ENCODE results near the gene MAK. TPM values are rescaled to one million over a fixed set of nuclear protein-coding genes. Genes with fewer than 3 reads are reported as not detected.
A peak's percentile ranks its signal among the peaks of the same experiment; 100 is the strongest.

The MAK gene
- polyA plus RNA-seq, 1 donor from 2014 or later = not detected

- Histone ChIP-seq H3K4me3 (ENCODE audit: low read length) (peak overlapping the region; percentile 82), H3K9ac (ENCODE audit: low read length) (peak overlapping the region; percentile 84), H3K27ac (ENCODE audit: low read length) (peak overlapping the region; percentile 79)
Observed at GRCh38 chr6:10746915-10747250, 91.5 kb downstream of the MAK start.

GRCh38 chr6:10745116-10745515, 93.2 kb downstream of the MAK start:
- no peaks in the 10 kb centered on the region for H3K9me2 ChIP-seq (ENCODE audit: insufficient read depth, low read length)
- TF ChIP-seq MXI1 (conservative IDR thresholded peaks at IDR 0.05; ENCODE audit: poor library complexity, severe bottlenecking) (no peak), TAF1 (IDR thresholded peaks at IDR 0.05; ENCODE audit: low read depth) (no peak), POLR2AphosphoS5 (IDR thresholded peaks at IDR 0.05) (no peak), EZH2 (IDR thresholded peaks at IDR 0.05; ENCODE audit: borderline replicate concordance, insufficient read depth, low read length, poor library complexity, severe bottlenecking) (no peak), SMC3 (conservative IDR thresholded peaks at IDR 0.05; ENCODE audit: poor library complexity) (no peak), RAD21 (conservative IDR thresholded peaks at IDR 0.05) (no peak), EP300 (conservative IDR thresholded peaks at IDR 0.05; ENCODE audit: poor library complexity, severe bottlenecking) (no peak)
- TF ChIP-seq, protein P1, sequence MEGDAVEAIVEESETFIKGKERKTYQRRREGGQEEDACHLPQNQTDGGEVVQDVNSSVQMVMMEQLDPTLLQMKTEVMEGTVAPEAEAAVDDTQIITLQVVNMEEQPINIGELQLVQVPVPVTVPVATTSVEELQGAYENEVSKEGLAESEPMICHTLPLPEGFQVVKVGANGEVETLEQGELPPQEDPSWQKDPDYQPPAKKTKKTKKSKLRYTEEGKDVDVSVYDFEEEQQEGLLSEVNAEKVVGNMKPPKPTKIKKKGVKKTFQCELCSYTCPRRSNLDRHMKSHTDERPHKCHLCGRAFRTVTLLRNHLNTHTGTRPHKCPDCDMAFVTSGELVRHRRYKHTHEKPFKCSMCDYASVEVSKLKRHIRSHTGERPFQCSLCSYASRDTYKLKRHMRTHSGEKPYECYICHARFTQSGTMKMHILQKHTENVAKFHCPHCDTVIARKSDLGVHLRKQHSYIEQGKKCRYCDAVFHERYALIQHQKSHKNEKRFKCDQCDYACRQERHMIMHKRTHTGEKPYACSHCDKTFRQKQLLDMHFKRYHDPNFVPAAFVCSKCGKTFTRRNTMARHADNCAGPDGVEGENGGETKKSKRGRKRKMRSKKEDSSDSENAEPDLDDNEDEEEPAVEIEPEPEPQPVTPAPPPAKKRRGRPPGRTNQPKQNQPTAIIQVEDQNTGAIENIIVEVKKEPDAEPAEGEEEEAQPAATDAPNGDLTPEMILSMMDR (IDR thresholded peaks at IDR 0.05; ENCODE audit: poor library complexity, severe bottlenecking) = no peak
- TF ChIP-seq, protein P2, sequence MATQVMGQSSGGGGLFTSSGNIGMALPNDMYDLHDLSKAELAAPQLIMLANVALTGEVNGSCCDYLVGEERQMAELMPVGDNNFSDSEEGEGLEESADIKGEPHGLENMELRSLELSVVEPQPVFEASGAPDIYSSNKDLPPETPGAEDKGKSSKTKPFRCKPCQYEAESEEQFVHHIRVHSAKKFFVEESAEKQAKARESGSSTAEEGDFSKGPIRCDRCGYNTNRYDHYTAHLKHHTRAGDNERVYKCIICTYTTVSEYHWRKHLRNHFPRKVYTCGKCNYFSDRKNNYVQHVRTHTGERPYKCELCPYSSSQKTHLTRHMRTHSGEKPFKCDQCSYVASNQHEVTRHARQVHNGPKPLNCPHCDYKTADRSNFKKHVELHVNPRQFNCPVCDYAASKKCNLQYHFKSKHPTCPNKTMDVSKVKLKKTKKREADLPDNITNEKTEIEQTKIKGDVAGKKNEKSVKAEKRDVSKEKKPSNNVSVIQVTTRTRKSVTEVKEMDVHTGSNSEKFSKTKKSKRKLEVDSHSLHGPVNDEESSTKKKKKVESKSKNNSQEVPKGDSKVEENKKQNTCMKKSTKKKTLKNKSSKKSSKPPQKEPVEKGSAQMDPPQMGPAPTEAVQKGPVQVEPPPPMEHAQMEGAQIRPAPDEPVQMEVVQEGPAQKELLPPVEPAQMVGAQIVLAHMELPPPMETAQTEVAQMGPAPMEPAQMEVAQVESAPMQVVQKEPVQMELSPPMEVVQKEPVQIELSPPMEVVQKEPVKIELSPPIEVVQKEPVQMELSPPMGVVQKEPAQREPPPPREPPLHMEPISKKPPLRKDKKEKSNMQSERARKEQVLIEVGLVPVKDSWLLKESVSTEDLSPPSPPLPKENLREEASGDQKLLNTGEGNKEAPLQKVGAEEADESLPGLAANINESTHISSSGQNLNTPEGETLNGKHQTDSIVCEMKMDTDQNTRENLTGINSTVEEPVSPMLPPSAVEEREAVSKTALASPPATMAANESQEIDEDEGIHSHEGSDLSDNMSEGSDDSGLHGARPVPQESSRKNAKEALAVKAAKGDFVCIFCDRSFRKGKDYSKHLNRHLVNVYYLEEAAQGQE (IDR thresholded peaks at IDR 0.05; ENCODE audit: borderline replicate concordance) = no peak
- H3K36me3 ChIP-seq (ENCODE audit: insufficient read depth, low read length) = no peaks in the 10 kb centered on the region
- no peaks in the 10 kb centered on the region for H4K20me1 ChIP-seq (ENCODE audit: insufficient read depth)
- H3K9ac ChIP-seq (ENCODE audit: low read length) = no peak overlapping the region
- H3K27me3 ChIP-seq (ENCODE audit: insufficient read depth, low read depth, low read length) = no peaks in the 10 kb centered on the region
- no peak overlapping the region for H3K27ac ChIP-seq (ENCODE audit: low read length)
- no peak overlapping the region for H3K4me3 ChIP-seq (ENCODE audit: low read length)
- H3K4me2 ChIP-seq (ENCODE audit: low read length) = no peak overlapping the region
- H3K79me2 ChIP-seq (replicated peaks; ENCODE audit: insufficient read depth, low read length) = peaks cover 19% of the 10 kb centered on the region
- no peaks in the 10 kb centered on the region for H3K9me3 ChIP-seq (ENCODE audit: low read length)
- peak overlapping the region; percentile 37 for H2AFZ ChIP-seq (ENCODE audit: low read depth, low read length)
- no peaks in the 10 kb centered on the region for H3F3A ChIP-seq (ENCODE audit: insufficient read depth, low read length, poor library complexity, severe bottlenecking)

More at GRCh38 chr6:10746915-10747250, 91.5 kb downstream of the MAK start:
- peak overlapping the region; percentile 91 for H3K4me2 ChIP-seq (ENCODE audit: low read length)
- no peaks in the 10 kb centered on the region for H4K20me1 ChIP-seq (ENCODE audit: insufficient read depth)
- peak overlapping the region; percentile 99 for H2AFZ ChIP-seq (ENCODE audit: low read depth, low read length)
- no peaks in the 10 kb centered on the region for H3K36me3 ChIP-seq (ENCODE audit: insufficient read depth, low read length)
- H3K27me3 ChIP-seq (ENCODE audit: insufficient read depth, low read depth, low read length) = no peaks in the 10 kb centered on the region
- no peaks in the 10 kb centered on the region for H3F3A ChIP-seq (ENCODE audit: insufficient read depth, low read length, poor library complexity, severe bottlenecking)
- H3K9me2 ChIP-seq (ENCODE audit: insufficient read depth, low read length) = no peaks in the 10 kb centered on the region
- H3K9me3 ChIP-seq (ENCODE audit: low read length) = no peaks in the 10 kb centered on the region
- peaks cover 19% of the 10 kb centered on the region for H3K79me2 ChIP-seq (replicated peaks; ENCODE audit: insufficient read depth, low read length)
- TF ChIP-seq, protein P2 (IDR thresholded peaks at IDR 0.05; ENCODE audit: borderline replicate concordance) = no peak
- TF ChIP-seq RAD21 (conservative IDR thresholded peaks at IDR 0.05) (no peak), POLR2AphosphoS5 (IDR thresholded peaks at IDR 0.05) (no peak), TAF1 (IDR thresholded peaks at IDR 0.05; ENCODE audit: low read depth) (no peak), MXI1 (conservative IDR thresholded peaks at IDR 0.05; ENCODE audit: poor library complexity, severe bottlenecking) (no peak), SMC3 (conservative IDR thresholded peaks at IDR 0.05; ENCODE audit: poor library complexity) (no peak), EZH2 (IDR thresholded peaks at IDR 0.05; ENCODE audit: borderline replicate concordance, insufficient read depth, low read length, poor library complexity, severe bottlenecking) (no peak)
- TF ChIP-seq, protein P1 (IDR thresholded peaks at IDR 0.05; ENCODE audit: poor library complexity, severe bottlenecking) = no peak
